Prostate gland (tissue), 2 donors: ENCODE measurements around the gene XRRA1.

Experiments used
- POLR2A ChIP-seq: fragments of 450-650 bp; IDR thresholded peaks from one replicate; pipeline ENCODE4 v1.6.1; 2016; ENCODE audit warnings: antibody characterized with exemption, mild to moderate bottlenecking
- TF ChIP-seq, protein P1 (sequence below), 4 experiments: fragments of 200-600 bp in 2 of 4; fragments of 450-650 bp in 2 of 4; sonication (generic) in 2 of 4; IDR thresholded peaks; 1 replicate in 3 of 4; 2 replicates in 1 of 4; pipeline ENCODE4 v1.5.1; 2016 to 2019; ENCODE audit warnings: antibody characterized with exemption in 4 of 4, mild to moderate bottlenecking in 2 of 4, moderate library complexity in 2 of 4

DNA sequence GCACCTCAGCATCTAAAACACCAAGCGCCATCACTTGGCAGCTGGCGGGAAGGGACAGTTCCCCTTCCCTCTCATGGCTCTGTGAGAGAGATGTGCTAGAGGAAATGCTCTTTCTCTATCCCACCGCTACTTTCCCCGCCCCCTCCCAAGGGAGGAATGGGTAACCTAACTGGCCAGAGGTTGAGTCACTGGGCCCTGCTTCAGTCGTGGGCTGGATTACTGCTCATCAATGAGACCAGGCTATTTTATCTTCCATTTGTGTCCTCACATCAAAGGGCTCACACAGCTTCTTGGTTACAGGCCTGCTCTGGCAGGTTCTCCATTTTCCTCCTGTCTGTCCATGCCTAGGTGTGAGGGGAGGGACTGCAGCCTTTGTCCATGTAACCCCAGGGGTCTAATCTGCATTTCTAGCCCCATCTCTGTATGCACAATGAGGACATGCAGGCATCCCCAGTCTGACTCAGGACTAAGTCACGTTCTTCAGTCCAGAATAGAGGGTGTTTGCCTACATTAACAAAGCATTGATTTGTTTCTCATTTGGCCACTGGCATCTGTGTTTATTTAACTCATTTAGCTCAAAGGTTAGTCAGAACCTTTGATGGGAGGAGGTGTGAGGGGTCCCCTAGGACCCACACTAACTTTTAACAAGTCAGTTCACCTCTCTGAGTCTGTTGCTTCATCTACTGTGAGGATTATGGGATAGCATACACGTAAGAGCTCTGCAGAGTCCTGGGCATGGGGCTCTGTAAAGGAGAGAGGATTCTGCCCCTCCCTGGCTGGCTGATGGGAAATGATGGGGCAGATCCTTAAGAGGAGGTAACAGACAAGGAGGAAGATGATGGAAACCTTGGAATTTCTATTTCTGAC is 99.1 kb downstream of the XRRA1 start:
- TF ChIP-seq POLR2A, result no peak
- TF ChIP-seq, protein P1, sequence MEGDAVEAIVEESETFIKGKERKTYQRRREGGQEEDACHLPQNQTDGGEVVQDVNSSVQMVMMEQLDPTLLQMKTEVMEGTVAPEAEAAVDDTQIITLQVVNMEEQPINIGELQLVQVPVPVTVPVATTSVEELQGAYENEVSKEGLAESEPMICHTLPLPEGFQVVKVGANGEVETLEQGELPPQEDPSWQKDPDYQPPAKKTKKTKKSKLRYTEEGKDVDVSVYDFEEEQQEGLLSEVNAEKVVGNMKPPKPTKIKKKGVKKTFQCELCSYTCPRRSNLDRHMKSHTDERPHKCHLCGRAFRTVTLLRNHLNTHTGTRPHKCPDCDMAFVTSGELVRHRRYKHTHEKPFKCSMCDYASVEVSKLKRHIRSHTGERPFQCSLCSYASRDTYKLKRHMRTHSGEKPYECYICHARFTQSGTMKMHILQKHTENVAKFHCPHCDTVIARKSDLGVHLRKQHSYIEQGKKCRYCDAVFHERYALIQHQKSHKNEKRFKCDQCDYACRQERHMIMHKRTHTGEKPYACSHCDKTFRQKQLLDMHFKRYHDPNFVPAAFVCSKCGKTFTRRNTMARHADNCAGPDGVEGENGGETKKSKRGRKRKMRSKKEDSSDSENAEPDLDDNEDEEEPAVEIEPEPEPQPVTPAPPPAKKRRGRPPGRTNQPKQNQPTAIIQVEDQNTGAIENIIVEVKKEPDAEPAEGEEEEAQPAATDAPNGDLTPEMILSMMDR (IDR thresholded peaks at IDR 0.05), result no peak
